OCI-M2 (cell line): ENCODE results near the gene CA7.
"Not testable (repeated sequence)": the region's sequence is repeated elsewhere in the genome, so short reads cannot be mapped to it uniquely, and the experiment has no call there.

Experiments
- DNase-seq: peaks from one replicate; lab custom pipeline; 2025; ENCODE audit not compliant: unreplicated experiment; lab: John Stamatoyannopoulos, UW

The CA7 gene

DNA sequence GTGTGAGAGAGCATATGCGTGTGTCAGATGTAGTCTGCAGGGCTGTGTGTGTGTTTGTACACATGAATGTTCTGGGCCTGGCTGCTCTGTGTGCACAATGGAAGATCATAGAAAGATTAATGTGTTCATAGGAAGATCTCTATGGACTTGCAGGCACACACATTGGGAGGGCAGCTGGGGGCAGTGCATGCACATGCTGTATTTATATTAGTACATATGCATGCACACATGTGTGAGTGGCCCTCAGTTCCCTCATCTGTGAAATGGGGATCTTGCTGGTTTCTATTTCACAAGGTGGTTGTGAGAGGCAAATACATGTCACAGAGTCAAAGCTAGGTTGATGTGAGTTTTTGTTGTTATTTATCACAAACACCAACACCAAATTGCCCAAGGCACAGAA is 2.1 kb downstream of the CA7 start:
- no peak for DNase-seq

GRCh38 chr16:66846831-66847230 is 2.6 kb downstream of the CA7 start:
- no peak for DNase-seq

DNA sequence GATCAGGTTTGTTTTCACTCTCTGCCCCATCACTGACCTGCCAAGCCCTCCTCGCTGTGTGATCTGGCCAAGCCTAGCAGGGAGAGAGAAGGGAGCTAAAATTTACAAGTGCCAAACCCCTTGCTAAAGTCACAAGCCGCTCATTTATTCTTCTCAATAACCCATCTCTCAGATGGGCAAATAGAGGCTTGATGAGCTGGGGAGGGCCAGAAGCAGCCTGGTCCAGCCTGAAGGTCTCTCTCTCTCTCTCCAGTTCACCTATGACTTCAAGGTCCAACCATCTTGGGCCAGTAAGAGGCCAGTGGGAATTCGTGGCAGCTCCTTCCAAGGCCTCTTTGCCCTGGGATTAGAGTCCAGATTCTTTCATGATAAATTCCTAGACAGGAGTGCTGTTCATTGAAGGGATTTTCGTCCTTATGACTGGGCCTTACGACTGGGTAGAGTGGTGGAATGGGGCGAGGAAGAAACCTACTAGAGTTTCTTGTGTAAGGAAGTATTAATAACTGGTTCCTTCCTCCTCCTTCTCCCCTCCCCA is 3.4 kb downstream of the CA7 start:
- DNase-seq, result no peak

- no peak for DNase-seq
These were observed 4.0 kb downstream of the CA7 start for GRCh38 chr16:66848172-66848571.

DNA sequence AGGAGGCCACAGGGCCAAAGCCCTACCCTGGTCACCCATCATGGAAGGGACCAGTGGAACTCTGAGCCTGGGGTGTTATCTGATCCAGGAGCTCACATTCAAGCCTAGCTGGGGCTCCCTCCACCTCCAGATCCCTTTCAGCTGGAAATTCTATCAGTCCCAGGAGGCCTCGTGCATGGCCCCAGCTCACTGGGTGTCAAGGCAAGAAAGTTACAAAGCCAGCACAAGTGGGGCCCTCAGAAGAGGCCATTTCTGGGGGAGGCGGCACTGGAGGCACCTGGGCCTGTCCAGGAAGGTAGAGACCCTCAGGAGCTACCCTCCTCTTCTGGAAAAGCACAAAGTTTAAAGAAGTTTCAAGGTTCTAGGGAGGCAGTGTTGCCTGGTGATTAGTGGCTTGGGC is 4.8 kb downstream of the CA7 start:
- DNase-seq, result no peak

GRCh38 chr16:66849549-66849948 is 5.3 kb downstream of the CA7 start:
- DNase-seq, result no peak

- DNase-seq, result no peak
These were observed 6.1 kb downstream of the CA7 start for GRCh38 chr16:66850115-66850815.

DNA sequence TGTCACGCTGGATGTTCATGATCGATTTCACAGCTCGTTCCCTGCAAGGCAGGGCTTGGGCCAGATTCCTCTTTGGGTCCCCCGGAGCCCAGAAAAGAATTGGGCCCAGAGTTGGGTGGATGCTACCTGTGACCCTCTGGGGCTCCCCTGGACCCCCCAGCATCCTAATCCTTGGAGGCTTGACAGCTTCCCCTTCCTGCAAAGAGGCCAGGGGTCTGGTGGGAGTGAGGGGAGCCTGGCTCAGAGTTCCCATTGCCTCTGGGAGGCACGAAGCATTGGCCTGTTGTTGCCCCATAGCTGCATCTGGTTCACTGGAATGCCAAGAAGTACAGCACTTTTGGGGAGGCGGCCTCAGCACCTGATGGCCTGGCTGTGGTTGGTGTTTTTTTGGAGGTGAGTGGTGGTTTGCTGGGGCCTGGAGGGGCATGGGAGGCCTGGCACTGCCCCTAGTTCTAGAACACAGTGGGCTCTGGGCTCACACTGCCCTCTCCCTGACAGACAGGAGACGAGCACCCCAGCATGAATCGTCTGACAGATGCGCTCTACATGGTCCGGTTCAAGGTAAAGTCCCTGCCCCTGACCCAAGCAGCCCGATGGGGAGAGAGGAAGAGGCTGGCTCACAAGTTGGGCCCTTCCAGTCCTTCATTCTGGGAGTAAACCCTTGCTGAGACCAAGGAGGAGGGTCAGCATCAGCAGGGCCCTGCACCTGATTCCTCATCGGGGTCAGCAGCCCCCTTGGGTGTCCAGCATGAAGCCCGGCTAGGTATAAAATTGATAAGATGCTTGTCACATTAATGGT is 7.2 kb downstream of the CA7 start:
- no peak for DNase-seq

DNA sequence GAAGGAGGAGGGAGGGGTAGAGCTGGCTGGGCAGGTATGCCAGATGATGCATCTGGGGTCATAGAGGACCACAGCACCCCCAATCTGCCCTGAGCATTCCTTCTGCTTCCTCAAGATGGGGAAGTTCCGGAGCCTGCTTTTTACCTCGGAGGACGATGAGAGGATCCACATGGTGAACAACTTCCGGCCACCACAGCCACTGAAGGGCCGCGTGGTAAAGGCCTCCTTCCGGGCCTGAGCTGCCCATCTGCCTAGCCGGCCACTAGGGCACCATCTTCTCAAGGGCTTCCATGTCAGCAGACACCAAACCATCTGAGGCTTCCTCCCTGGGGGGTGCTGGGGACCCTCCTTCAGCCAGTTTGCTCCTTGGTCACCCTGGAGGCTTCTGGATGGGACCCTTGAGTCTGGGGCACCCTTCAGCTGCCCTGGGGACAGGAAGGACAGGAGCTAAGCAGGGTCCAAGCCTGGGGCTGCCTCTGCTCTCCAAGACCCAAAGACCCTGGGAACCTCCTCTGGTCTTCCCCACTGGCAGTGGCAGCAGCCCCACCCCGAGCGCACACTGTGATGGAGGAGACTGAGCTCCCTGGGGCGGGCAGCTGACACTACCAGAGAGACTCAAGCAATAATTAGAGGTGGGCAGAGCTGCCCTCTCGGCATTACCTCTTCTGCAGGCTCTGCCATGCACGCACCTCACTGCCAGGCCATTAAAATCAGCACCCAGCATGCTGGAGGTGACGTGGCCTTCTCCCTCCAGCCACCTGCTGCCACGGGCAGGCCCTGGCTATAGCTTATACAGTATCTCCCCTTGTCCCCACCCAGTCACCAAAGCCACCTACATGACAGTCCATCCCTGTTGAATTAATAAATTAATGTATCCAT is 9.3 kb downstream of the CA7 start:
- no peak for DNase-seq

GRCh38 chr16:66856184-66856730 is 12.0 kb downstream of the CA7 start:
- DNase-seq, result no peak

DNA sequence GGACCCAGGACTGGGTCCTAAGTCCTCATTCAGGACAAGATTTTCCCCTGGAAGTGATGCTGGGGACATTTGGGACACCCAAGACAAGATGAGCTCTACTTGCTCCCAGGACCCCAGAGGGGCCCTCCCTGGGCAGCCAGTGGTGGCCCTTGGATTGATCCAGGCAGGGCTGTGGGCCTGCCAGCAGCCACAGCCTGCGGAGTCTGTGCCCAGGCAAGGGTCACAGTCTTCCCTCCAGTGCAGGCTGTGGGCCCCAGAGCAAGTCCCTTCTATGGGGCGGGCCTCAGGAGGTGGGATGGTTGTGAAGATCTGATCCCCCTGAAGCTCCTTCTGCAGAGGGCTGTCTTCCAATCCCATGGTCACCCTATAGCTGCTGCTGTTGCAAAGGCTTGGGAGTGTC is 12.6 kb downstream of the CA7 start:
- DNase-seq, result no peak

- DNase-seq, result no peak
These were observed 13.2 kb downstream of the CA7 start for GRCh38 chr16:66857437-66857836.

- DNase-seq, result no peak
These were observed 14.7 kb downstream of the CA7 start for GRCh38 chr16:66858740-66859396.

GRCh38 chr16:66859397-66860068 is 15.3 kb downstream of the CA7 start:
- DNase-seq, result no peak

DNA sequence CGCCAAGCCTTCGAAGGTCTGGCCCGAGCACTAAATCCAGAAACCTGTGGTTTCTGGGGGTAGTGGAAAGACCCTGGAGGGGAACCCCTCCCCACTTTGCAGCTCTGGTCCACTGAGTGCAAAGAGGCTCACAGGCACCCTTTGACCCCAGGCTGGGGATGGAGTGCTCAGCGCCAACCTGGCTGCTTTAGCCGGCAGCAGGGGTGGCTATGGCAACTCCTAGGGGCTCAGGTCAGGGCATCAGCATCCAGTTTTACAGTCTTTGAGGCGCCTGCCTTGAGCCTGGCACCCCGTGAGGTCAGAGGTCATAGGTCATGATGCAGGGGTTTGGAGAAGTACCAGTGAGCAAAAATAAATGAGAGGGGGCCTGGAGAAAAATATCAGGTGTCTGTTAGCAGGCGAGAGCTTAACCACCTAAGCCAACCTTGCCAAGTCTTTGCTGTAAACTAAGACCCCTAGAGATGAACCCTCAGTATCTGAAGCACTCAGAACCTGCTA is 17.9 kb downstream of the CA7 start:
- DNase-seq, result no peak

DNA sequence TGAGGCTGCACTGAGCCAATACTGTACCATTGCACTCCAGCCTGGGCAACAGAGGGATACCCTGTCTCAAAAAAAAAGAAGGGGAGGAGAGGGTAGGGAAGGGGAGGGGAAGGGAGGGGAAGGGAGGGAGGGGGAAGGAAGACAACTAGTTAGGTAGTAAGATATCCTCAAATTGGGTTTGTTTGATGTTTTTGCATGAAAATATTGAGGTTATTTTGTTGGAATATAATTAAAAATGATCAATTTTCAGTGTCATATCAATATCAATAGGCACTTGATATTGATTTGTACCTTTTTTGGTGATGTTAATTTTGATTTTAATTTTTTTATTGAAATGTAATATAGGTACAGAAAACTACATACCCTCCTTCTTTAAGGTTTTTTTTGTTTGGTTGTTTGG is 19.5 kb downstream of the CA7 start:
- no peak for DNase-seq

- no peak for DNase-seq
These were observed 25.2 kb downstream of the CA7 start for GRCh38 chr16:66869424-66869823.

GRCh38 chr16:66871363-66871762 is 27.1 kb downstream of the CA7 start:
- DNase-seq, result not testable (repeated sequence)

DNA sequence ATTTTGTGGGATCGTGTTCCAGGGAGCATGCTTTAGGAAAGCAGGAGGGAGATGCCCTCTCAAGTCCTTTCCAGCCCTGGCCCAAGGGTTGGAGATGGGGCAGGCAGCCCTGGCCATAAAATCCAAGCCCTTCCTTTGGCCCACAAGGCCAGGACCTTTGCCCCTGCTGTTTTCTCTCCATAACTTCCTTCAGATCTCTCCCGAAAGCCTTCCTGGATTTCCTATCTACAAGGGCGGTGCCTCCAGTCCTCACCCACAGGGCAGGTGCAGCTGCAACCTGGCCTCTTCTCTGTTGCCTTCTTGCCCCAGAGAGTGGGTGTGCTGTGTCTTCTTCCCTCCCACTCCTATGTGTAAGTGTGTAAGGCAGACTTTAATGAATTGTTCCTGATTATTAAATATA is 27.6 kb downstream of the CA7 start:
- no peak for DNase-seq

DNA sequence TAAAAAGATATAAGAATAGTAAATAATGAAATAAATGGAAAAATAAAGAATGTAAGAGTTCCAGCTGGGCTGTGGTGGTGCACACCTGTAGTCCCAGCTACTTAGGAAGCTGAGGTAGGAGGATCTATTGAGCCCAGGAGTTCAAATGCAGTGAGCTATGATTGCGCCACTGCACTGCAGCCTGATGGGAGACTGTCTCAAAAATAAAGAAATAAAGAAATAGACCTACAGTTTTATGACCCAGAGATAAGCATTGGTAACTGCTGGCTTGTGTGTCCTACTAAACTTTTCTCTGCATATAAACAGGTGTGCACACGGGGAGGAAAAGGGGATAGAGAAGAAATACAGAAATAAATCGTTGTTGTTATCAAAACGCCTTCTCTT is 28.3 kb downstream of the CA7 start:
- DNase-seq, result no peak
